HepG2 (cell line): ENCODE measurements around the gene MAP3K8. TPM values are rescaled to one million over a fixed set of nuclear protein-coding genes. Genes with fewer than 3 reads are reported as not detected.

Experiments
- BCL6 ChIP-seq: IDR thresholded peaks from 2 replicates; pipeline ENCODE4 v1.6.1; 2016; ENCODE audit warnings: missing genetic modification reagents, missing compliant biosample characterization
- GABPA ChIP-seq, 2 experiments: IDR thresholded peaks; 2 replicates each; pipeline ENCODE4 v1.6.1; 2011 to 2016; ENCODE audit warnings: low read depth in 2 of 2, low read length in 1 of 2, missing biosample characterization in 1 of 2, missing genetic modification characterization in 1 of 2
- PTBP1 ChIP-seq: fragments of 200-400 bp; formaldehyde crosslinking; IDR thresholded peaks from 2 replicates; pipeline ENCODE4 v1.6.1; 2018; ENCODE audit warnings: low read length, low read depth; ENCODE audit not compliant: poor library complexity, severe bottlenecking
- SMAD3 ChIP-seq: sonication (generic); formaldehyde crosslinking; IDR thresholded peaks from 2 replicates; pipeline ENCODE4 v1.4.0; 2020; ENCODE audit warnings: missing genetic modification reagents
- SP1 ChIP-seq, 2 experiments: fragments of 450-650 bp in 1 of 2; sonication (generic) in 1 of 2; formaldehyde crosslinking in 1 of 2; IDR thresholded peaks; 2 replicates each; pipeline versions ENCODE4 v1.4.0 to v1.6.1; 2016 to 2020; ENCODE audit warnings: missing genetic modification reagents in 1 of 2
- ZFP82 ChIP-seq: sonication (generic); formaldehyde crosslinking; IDR thresholded peaks from 2 replicates; pipeline ENCODE4 v1.5.1; 2020; ENCODE audit warnings: mild to moderate bottlenecking, missing genetic modification reagents, borderline replicate concordance
- ZKSCAN1 ChIP-seq: fragments of 150-350 bp; IDR thresholded peaks from 2 replicates; pipeline ENCODE4 v1.6.1; 2014; ENCODE audit warnings: low read length
- ZNF12 ChIP-seq: sonication (generic); formaldehyde crosslinking; IDR thresholded peaks from 2 replicates; pipeline ENCODE4 v1.5.0; 2020; ENCODE audit warnings: missing genetic modification reagents
- ZNF274 ChIP-seq: sonication (generic); formaldehyde crosslinking; IDR thresholded peaks from 2 replicates; pipeline ENCODE4 v1.5.1; 2020; ENCODE audit warnings: mild to moderate bottlenecking, missing genetic modification reagents
- ZNF552 ChIP-seq: sonication (generic); formaldehyde crosslinking; IDR thresholded peaks from 2 replicates; pipeline ENCODE4 v1.9.0; 2022; ENCODE audit warnings: missing genetic modification reagents, mild to moderate bottlenecking, borderline replicate concordance
- ZNF670 ChIP-seq: sonication (generic); formaldehyde crosslinking; IDR thresholded peaks from 2 replicates; pipeline ENCODE4 v1.8.0; 2022; ENCODE audit warnings: mild to moderate bottlenecking, missing genetic modification reagents, borderline replicate concordance
- ZNF782 ChIP-seq: sonication (generic); formaldehyde crosslinking; IDR thresholded peaks from 2 replicates; pipeline ENCODE4 v1.4.0; 2020; ENCODE audit warnings: missing genetic modification reagents, mild to moderate bottlenecking, borderline replicate concordance
- ZNF850 ChIP-seq: sonication (generic); formaldehyde crosslinking; conservative IDR thresholded peaks from 2 replicates; pipeline ENCODE4 v1.9.0; 2021; ENCODE audit warnings: mild to moderate bottlenecking, missing genetic modification reagents
- ZNF878 ChIP-seq: sonication (generic); formaldehyde crosslinking; IDR thresholded peaks from 2 replicates; pipeline ENCODE4 v1.8.1; 2023; ENCODE audit warnings: mild to moderate bottlenecking, missing genetic modification reagents, moderate library complexity
- polyA plus RNA-seq, 8 experiments: library from polyadenylated mRNA; depleted of rRNA in 3 of 8; stranded (reverse) in 7 of 8; unstranded in 1 of 8; fragments of >200 nt; fragmentation: Illumina TruSeq in 4 of 8; extraction: Trizol in 4 of 8; gene quantifications; 2 replicates each; pipeline versions ENCODE4 v1.2.1 to v1.2.3, GENCODE V29; 2011 to 2016; ENCODE audit warnings: low read depth in 4 of 8, missing spikeins in 1 of 8, mixed read lengths in 1 of 8; ENCODE audit not compliant: insufficient read depth in 1 of 8
- total RNA-seq, 5 experiments: library from RNA; depleted of rRNA; stranded (reverse); fragments of >200 nt; fragmentation: Illumina TruSeq; extraction: Trizol; gene quantifications; 2 replicates each; pipeline ENCODE4 v1.2.3, GENCODE V29; 2016; ENCODE audit warnings: low read depth in 1 of 5
- TF ChIP-seq, protein P1 (sequence below): sonication (generic); formaldehyde crosslinking; IDR thresholded peaks from 2 replicates; pipeline ENCODE4 v1.4.0; 2020; ENCODE audit warnings: mild to moderate bottlenecking, missing genetic modification reagents
- TF ChIP-seq, protein P2 (sequence below): IDR thresholded peaks from 2 replicates; pipeline ENCODE4 v1.6.1; 2016; ENCODE audit warnings: missing biosample characterization, missing genetic modification reagents, low read depth
- TF ChIP-seq, protein P3 (sequence below): sonication (generic); formaldehyde crosslinking; conservative IDR thresholded peaks from 2 replicates; pipeline ENCODE4 v1.5.0; 2020; ENCODE audit warnings: missing genetic modification reagents

The MAP3K8 gene
- total and polyA plus RNA-seq, 2 of the 13 experiments (the other 11 are each of a cell fraction or from before 2014, with no cell fraction given), result 19.3 to 37.9 TPM

DNA sequence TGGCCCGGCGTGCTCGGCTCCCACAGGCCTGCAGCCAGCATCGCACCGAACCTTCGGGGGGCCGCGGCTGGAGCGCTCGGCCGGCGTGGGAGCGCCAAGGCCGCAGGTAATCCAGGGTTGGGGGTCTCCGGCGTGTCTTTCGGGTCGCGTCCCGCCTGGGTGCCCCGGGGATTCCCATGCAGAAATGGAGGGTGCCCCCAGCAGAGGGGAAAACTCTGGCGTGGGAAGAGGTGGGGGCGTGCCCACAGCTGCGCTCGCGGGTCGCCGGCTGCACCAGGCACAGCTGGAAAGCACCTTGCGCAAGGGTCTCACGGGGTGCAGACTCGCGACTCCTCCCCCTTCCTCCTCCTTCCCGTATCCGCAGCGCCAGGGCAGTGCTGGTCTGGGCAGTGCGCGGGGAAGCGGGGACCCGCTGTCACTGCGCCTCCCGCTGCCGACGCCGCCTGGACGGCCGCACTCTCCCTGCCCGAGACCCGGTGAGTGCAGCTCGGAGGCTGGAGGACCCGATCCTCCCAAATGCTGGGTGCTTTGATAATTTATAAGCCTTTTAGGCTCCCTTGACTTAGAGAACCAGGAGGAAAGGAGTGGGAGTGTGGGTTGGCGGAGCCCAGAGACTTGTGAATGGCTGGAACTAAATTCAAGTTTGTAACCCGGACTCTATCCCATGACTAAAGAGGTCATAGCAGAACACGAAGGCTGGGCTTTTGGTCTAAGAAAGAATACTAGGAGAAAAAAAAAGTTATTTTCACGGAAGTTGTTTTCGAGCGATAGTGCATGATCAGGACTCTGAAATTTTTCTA lies 489 bp downstream of the MAP3K8 start (continued):
- TF ChIP-seq, protein P1, sequence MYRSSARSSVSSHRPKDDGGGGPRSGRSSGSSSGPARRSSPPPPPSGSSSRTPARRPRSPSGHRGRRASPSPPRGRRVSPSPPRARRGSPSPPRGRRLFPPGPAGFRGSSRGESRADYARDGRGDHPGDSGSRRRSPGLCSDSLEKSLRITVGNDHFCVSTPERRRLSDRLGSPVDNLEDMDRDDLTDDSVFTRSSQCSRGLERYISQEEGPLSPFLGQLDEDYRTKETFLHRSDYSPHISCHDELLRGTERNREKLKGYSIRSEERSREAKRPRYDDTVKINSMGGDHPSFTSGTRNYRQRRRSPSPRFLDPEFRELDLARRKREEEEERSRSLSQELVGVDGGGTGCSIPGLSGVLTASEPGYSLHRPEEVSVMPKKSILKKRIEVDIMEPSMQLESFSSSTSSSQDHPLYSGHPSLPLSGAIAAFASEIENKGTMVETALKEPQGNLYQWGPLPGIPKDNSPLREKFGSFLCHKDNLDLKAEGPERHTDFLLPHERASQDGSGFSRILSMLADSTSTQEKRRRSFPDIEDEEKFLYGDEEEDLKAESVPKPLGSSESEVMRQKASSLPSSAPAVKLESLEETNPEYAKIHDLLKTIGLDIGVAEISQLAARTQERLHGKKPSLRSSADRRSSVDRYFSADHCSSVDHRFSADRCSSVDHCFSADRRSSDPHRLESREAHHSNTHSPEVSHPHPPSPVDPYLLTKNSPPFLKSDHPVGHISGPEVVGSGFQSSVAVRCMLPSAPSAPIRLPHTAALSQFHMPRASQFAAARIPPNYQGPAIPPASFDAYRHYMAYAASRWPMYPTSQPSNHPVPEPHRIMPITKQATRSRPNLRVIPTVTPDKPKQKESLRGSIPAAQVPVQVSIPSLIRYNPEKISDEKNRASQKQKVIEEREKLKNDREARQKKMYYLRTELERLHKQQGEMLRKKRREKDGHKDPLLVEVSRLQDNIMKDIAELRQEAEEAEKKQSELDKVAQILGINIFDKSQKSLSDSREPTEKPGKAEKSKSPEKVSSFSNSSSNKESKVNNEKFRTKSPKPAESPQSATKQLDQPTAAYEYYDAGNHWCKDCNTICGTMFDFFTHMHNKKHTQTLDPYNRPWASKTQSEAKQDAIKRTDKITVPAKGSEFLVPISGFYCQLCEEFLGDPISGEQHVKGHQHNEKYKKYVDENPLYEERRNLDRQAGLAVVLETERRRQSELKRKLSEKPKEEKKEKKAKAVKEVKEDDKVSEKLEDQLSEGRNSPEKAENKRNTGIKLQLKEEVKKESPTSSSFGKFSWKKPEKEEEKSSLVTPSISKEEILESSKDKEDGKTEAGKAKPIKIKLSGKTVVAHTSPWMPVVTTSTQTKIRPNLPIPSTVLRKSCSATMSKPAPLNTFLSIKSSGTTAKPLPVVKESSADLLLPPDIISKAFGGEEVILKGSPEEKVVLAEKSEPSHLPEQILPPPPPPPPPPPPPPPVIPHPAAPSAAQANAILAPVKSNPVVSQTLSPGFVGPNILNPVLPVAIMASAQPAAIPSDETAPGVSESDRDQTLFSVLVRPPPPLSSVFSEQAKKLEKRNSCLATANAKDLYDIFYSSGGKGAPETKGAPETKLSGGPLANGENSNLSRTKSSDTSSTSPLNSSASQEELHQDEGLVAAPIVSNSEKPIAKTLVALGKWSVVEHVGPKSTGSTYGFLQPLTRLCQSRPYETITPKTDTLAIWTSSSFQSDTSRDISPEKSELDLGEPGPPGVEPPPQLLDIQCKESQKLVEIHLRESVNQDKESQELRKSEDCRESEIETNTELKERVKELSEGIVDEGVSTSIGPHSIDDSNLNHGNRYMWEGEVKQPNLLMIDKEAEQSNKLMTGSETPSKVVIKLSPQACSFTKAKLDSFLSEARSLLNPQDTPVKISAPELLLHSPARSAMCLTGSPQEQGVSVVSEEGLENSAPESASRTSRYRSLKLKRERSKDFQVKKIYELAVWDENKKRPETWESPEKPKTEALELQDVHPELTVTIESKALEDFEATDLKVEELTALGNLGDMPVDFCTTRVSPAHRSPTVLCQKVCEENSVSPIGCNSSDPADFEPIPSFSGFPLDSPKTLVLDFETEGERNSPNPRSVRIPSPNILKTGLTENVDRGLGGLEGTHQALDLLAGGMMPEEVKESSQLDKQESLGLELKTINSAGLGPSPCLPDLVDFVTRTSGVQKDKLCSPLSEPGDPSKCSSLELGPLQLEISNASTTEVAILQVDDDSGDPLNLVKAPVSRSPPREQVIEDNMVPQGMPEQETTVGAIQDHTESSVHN (CRISPR knock-in tag), result no peak
- TF ChIP-seq ZNF12 (CRISPR knock-in tag) (no peak), ZFP82 (peak; percentile 46; the same call in 1 of the 2 replicates), ZNF878 (no peak; the same call in 1 of the 2 replicates), ZNF670 (0 out of 2 replicates have a peak, but pooled peaks have one; percentile 16), ZNF552 (CRISPR knock-in tag) (no peak), GABPA (IDR thresholded peaks at IDR 0.05; ENCODE audit: low read depth, low read length) (no peak), GABPA (CRISPR knock-in tag; IDR thresholded peaks at IDR 0.05; ENCODE audit: low read depth) (peak; percentile 23; the same call in 1 of the 2 replicates), ZKSCAN1 (no peak), PTBP1 (peak; percentile 9), BCL6 (CRISPR knock-in tag) (peak; percentile 85), SMAD3 (CRISPR knock-in tag) (no peak), ZNF782 (no peak), SP1 (IDR thresholded peaks at IDR 0.05) (no peak), SP1 (CRISPR knock-in tag; IDR thresholded peaks at IDR 0.05) (peak; percentile 71; the same call in 1 of the 2 replicates), ZNF850 (CRISPR knock-in tag) (no peak), ZNF274 (CRISPR knock-in tag) (peak; percentile 60; the same call in 1 of the 2 replicates)
- TF ChIP-seq, protein P2, sequence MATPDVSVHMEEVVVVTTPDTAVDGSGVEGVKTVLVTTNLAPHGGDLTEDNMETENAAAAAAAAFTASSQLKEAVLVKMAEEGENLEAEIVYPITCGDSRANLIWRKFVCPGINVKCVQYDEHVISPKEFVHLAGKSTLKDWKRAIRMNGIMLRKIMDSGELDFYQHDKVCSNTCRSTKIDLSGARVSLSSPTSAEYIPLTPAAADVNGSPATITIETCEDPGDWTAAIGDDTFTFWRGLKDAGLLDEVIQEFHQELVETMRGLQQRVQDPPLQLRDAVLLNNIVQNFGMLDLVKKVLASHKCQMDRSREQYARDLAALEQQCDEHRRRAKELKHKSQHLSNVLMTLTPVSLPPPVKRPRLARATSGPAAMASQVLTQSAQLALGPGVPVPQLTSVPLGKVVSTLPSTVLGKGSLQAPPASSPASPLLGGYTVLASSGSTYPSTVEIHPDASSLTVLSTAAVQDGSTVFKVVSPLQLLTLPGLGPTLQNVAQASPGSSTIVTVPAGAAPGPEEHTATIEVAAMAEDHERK (CRISPR knock-in tag), result no peak
- TF ChIP-seq, protein P3, sequence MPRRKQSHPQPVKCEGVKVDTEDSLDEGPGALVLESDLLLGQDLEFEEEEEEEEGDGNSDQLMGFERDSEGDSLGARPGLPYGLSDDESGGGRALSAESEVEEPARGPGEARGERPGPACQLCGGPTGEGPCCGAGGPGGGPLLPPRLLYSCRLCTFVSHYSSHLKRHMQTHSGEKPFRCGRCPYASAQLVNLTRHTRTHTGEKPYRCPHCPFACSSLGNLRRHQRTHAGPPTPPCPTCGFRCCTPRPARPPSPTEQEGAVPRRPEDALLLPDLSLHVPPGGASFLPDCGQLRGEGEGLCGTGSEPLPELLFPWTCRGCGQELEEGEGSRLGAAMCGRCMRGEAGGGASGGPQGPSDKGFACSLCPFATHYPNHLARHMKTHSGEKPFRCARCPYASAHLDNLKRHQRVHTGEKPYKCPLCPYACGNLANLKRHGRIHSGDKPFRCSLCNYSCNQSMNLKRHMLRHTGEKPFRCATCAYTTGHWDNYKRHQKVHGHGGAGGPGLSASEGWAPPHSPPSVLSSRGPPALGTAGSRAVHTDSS (CRISPR knock-in tag), result 0 out of 2 replicates have a peak, but pooled peaks have one; percentile 24
